SK-N-SH (cell line): ENCODE measurements around the gene ME3.

ENCODE experiments used
- EZH2phosphoT487 ChIP-seq: fragments of 200-600 bp; sonication (generic); IDR thresholded peaks from 2 replicates; pipeline ENCODE4 v1.6.1; 2017; ENCODE audit warnings: low read depth, mixed run types, mild to moderate bottlenecking, antibody characterized with exemption, moderate library complexity, borderline replicate concordance
- GABPA ChIP-seq: IDR thresholded peaks from 2 replicates; pipeline ENCODE4 v1.4.0; 2012; ENCODE audit warnings: low read depth, mild to moderate bottlenecking
- JUND ChIP-seq: IDR thresholded peaks from 2 replicates; pipeline ENCODE4 v1.4.0; 2012
- RXRA ChIP-seq: IDR thresholded peaks from 2 replicates; pipeline ENCODE4 v1.4.0; 2012; ENCODE audit warnings: low read depth, mild to moderate bottlenecking, borderline replicate concordance
- TF ChIP-seq, protein P1 (sequence below): fragments of 200-600 bp; sonication (generic); IDR thresholded peaks from 2 replicates; pipeline ENCODE4 v1.6.1; 2017; ENCODE audit warnings: antibody characterized with exemption, mild to moderate bottlenecking, moderate library complexity

DNA sequence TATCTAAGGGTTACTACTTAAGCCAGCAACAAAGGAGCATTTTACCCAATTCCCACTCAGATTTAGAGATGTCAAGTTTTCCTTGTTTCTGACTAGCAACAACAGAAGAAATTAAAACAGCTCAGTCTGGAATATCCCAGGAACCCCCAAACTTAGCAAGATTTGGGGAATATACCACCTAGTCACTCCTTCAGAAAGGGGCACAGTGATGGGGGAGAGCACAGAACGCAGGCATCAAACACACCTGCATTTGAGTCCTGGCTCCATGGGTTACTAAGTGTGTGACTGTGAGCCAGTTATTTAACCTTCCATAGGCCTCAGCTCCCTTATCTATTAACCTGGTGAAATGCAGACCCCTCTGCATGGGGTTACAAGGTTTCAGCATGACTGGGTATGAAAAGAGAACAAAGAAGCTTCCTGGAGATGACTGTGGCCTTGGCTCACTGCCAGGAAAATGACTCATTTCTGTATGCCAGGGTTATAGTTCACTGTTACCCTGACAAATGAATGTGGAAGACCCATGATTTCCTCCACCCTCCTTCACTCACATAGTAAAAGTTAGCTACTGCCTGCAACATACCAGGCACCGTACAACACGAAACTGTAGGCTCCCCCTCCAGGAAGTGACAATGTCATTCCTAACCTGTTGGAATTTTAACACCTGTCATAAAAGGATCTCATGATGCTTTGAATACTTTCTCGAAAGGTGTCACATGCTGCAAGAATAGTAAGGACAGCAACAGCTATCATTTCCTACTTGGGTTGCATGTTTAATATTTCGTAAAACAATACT is 79.6 kb downstream of the ME3 start:
- TF ChIP-seq, protein P1, sequence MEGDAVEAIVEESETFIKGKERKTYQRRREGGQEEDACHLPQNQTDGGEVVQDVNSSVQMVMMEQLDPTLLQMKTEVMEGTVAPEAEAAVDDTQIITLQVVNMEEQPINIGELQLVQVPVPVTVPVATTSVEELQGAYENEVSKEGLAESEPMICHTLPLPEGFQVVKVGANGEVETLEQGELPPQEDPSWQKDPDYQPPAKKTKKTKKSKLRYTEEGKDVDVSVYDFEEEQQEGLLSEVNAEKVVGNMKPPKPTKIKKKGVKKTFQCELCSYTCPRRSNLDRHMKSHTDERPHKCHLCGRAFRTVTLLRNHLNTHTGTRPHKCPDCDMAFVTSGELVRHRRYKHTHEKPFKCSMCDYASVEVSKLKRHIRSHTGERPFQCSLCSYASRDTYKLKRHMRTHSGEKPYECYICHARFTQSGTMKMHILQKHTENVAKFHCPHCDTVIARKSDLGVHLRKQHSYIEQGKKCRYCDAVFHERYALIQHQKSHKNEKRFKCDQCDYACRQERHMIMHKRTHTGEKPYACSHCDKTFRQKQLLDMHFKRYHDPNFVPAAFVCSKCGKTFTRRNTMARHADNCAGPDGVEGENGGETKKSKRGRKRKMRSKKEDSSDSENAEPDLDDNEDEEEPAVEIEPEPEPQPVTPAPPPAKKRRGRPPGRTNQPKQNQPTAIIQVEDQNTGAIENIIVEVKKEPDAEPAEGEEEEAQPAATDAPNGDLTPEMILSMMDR = no peak
- TF ChIP-seq JUND (peak; percentile 93), GABPA (no peak), EZH2phosphoT487 (no peak), RXRA (peak; percentile 97)
